ENCODE results near the gene EAF2.
"Not testable (repeated sequence)": the region's sequence is repeated elsewhere in the genome, so short reads cannot be mapped to it uniquely, and the experiment has no call there.

The EAF2 gene

DNA sequence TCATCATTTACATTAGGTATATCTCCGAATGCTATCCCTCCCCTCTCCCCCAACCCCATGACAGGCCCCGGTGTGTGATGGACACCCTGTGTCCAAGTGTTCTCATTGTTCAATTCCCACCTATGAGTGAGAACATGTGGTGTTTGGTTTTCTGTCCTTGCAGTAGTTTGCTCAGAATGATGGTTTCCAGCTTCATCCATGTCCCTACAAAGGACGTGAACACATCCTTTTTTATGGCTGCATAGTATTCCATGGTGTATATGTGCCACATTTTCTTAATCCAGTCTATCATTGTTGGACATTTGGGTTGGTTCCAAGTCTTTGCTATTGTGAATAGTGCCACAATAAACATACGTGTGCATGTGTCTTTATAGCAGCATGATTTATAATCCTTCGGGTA is 22.8 kb downstream of the EAF2 start:
- DNase-seq (ENCODE audit: low read depth in 1 of 2, low spot score in 1 of 2) = not testable (repeated sequence)

- DNase-seq (ENCODE audit: low read depth in 1 of 2, low spot score in 1 of 2) = not testable (repeated sequence)
Observed at GRCh38 chr3:121863247-121863646, 28.2 kb downstream of the EAF2 start.

DNA sequence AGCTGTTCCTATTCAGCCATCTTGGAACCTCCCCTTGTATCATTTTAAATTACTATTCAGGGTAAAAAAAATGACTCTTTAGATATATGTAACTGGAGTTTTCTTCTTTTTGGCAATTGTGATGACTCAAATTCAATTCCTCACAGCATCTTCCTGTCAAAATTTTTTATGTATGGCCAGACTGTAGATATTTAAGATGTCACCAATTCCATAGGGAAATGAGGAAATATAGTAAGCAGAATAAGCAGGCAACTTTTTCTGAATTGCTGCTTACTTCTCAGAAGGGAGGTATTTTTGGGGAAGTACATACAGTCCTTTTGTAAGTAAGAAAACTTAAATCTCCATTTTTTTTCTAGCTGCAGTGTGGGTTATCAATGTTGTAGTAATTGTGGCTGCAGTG is 28.8 kb downstream of the EAF2 start:
- no peak for DNase-seq (ENCODE audit: low read depth in 1 of 2, low spot score in 1 of 2)

- no peak for DNase-seq (ENCODE audit: low read depth in 1 of 2, low spot score in 1 of 2)
Observed at GRCh38 chr3:121869736-121870135, 34.7 kb downstream of the EAF2 start.

- DNase-seq (ENCODE audit: low read depth in 1 of 2, low spot score in 1 of 2) = no peak
Observed at GRCh38 chr3:121870717-121871116, 35.7 kb downstream of the EAF2 start.

GRCh38 chr3:121871430-121871829 is 36.4 kb downstream of the EAF2 start:
- DNase-seq (ENCODE audit: low read depth in 1 of 2, low spot score in 1 of 2) = no peak

DNA sequence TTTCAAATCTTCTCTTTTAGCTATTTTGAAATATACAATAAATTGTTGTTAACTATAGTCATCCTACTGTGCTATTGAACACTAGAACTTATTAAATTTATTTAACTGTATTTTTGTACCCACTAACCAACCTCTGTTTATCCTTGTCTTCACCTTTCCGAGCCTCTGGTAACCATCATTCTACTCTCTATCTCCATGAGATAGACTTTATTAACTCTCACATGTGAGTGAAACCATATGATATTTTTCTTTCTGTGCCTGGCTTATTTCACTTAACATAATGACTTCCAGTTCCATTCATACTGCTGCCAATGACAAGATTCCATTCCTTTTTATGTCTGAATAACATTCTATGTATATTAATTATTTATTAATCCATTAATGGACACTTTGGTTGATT is 43.4 kb downstream of the EAF2 start:
- no peak for DNase-seq (ENCODE audit: low read depth in 1 of 2, low spot score in 1 of 2)

DNA sequence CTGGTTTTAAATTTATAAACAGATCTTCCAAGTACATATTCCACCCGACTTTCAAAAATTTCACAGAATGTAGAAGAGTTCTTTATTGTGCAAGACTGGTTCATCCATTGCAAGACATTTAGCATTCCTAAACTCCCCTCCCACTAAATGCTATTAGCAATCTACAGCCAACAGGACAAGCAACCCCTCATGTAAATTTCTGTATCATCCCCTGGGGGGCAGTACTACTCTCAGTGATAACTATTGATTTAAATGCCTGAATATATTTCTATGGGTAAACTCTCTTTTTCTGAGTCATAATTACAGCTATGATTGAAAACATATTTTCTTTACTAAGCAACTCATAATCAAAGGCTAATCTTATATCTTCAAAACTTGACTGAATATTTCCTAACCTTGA is 48.5 kb downstream of the EAF2 start:
- no peak for DNase-seq (ENCODE audit: low read depth in 1 of 2, low spot score in 1 of 2)

DNA sequence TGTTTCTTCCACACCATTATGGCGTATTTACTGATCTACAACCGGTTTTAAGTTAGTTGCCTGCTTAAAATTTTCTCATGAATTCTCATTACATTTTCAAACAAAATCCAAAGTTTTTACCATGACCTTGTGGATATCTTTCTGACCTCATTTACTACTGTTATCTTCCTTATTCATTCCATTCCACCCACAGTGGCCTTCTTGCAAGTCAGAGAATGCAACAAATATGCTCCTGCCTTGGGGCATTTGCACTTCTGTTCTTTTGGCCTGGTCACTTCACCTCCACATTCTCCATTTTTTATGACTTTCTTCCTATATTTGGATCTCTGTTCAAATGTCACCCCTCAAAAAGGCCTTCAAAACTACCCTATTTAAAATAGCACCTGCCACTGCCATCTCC is 50.4 kb downstream of the EAF2 start:
- no peak for DNase-seq (ENCODE audit: low read depth in 1 of 2, low spot score in 1 of 2)

DNA sequence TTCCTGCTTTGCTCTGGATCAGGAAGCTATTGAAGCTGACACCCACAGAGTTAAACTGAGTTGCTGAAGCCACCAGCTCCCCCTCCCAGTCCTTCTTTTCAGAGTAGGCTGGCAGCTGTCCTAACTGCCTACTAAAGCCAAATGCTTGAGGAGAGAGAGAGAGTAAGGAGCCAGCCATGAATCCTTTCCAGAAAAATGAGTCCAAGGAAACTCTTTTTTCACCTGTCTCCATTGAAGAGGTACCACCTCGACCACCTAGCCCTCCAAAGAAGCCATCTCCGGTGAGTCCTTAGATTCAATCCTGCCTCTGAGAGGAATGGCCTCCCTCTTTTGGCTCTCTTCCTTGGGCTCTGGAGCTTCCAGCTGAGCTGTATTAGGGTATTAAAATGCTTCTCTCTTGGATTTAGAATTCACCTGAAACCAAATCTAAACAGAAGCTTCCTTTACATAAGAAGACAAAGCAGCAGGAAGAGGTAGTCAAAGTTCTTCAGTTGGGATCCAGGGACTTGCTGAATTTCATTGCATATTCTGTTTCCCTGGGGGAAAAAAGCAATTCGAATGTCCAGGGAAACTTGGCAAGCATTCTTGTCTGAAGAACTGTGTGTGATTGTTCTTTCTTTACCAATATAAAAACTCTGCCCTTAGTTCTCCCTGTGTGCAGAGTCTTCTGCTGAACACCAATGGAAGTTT is 59.4 kb downstream of the EAF2 start, which contains the start of gene SLC15A2:
SLC15A2 (plus strand) TSS at position 101 of the 690 bp plus-strand sequence; CDS start at position 177, 76 bp downstream.
- no peak for DNase-seq (ENCODE audit: low read depth in 1 of 2, low spot score in 1 of 2)

DNA sequence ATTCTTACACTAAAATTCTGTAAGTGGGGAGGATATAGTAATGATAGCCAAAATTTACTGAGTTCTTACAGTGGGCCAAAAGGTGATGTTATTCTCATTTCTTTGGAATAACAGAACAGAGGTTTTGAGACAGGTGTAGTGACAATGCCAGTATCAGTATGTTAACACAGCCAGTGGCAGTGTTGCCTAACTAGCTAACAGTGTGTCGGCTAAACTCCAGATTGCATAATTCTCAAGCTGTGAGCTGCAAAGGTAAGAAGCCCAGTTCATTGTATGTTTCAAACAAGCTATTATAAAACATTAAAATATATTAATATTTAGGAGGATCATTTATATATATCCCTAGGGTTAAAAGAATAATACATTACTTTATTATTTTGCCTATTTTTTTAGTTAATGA is 60.1 kb downstream of the EAF2 start:
- DNase-seq (ENCODE audit: low read depth in 1 of 2, low spot score in 1 of 2) = no peak

DNA sequence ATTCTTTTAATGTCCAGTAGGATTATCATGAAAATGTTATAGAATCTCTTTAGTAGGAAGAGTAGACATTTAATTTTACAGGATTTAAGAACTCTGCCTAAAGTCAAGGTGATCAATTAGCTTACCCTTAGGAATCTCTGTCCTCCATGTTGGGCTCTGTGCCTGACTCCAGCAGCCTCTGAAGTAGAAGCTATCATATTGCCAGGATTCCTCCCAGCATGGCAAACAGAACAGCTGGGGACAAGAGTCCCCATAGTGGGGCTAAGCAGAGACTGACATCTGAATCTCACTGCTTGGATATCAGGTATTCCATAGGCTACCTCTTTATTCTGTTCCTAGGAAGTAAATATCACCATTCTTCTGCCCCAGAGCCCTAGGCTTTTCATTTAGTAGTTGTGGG is 60.7 kb downstream of the EAF2 start:
- DNase-seq (ENCODE audit: low read depth in 1 of 2, low spot score in 1 of 2) = no peak

GRCh38 chr3:121896823-121897222 is 61.8 kb downstream of the EAF2 start:
- DNase-seq (ENCODE audit: low read depth in 1 of 2, low spot score in 1 of 2) = no peak

- no peak for DNase-seq (ENCODE audit: low read depth in 1 of 2, low spot score in 1 of 2)
Observed at GRCh38 chr3:121897296-121897695, 62.3 kb downstream of the EAF2 start.

GRCh38 chr3:121913305-121913990 is 78.4 kb downstream of the EAF2 start:
- no peak for DNase-seq (ENCODE audit: low read depth in 1 of 2, low spot score in 1 of 2)

DNA sequence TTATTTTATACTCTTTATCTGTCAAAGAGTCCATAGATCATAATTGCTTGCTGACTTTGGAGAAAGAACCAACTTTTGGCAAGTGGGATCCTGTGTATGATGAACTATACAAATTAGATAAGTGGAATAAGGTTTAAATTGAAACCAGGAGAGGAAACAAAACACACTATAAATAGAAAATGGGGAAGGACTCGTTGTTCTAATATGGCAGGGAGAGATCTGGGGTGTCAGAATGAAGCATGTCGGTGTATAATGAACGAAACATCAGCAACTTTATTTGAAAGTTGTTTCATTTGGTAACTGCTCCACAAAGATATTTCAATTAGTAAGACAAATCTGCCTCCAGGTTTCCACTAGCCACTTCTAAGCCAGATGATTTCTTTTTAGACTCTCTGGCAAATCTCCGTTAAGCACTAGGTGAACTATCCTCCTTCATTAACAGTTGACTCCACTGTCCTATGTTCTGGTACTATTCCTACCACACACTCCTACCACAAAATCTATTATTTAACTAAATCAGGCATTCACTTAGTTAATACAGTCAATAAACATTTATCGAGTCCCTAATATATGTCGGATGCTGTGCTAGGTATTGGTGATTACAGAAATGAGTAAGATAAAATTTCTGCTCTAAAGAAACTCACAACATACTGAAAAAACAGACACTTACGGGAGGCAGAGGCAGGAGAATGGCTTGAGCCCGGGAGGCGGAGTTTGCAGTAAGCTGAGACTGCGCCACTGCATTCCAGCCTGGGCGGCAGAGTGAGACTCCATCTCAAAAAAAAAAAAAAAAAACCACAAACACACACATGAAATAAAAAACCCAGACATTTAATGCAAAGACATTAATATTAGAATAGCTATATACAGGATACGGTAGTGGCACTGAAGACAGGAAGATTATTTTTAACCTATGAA is 79.3 kb downstream of the EAF2 start:
- DNase-seq (ENCODE audit: low read depth in 1 of 2, low spot score in 1 of 2) = no peak

GRCh38 chr3:121916189-121916588 is 81.2 kb downstream of the EAF2 start:
- DNase-seq (ENCODE audit: low read depth in 1 of 2, low spot score in 1 of 2) = no peak

- DNase-seq (ENCODE audit: low read depth in 1 of 2, low spot score in 1 of 2) = no peak
Observed at GRCh38 chr3:121918779-121919483, 83.9 kb downstream of the EAF2 start.

DNA sequence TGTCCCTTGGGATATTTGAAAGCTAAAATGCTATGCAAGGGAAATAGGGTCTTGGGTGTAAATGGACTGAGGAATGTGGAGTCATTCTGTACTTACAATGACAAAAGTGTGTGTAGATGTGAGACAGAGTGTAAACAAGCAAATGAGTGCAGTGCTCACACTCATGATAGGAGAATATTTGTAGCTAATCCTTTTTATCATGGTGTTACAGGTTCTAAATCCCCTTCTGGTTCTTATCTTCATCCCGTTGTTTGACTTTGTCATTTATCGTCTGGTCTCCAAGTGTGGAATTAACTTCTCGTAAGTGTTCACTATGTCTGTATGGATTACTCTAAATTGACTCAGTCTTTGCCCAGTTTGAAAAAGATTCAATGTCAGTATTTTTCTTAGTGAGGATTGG is 89.7 kb downstream of the EAF2 start:
- no peak for DNase-seq (ENCODE audit: low read depth in 1 of 2, low spot score in 1 of 2)

DNA sequence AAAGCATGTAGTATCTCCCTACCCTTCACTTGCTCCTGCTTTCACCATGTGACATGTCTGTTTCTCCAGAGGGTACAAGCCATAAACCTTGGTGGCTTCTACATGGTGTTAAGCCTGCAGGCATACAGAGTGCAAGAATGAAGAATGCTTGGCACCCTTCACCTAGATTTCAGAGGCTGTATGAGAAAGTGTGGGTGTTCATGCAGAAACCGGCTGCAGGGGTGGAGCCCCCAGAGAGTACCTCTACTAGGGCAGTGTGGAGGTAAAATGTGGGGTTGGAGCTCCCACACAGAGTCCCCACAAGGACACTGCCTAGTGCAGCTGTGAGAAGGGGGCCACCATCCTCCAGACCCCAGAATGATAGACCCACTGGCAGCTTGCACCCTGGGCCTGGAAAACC is 91.4 kb downstream of the EAF2 start:
- no peak for DNase-seq (ENCODE audit: low read depth in 1 of 2, low spot score in 1 of 2)
